Thoracic aorta (tissue), 2 donors: ENCODE measurements around the gene COL6A5. TPM values are rescaled to one million over a fixed set of nuclear protein-coding genes. Genes with fewer than 3 reads are reported as not detected.

Experiments used
- ATAC-seq: fragments of 150-250 bp; one replicate; pipeline ENCODE4 v1.8.0; 2017; ENCODE audit warnings: low read depth; ENCODE audit not compliant: insufficient number of reproducible peaks, low FRiP score
- DNase-seq: peaks from one replicate; pipeline ENCODE4 v3.0.0-alpha.2; 2020; ENCODE audit warnings: low spot score
- H3K27ac ChIP-seq, 2 donors: fragments of 200-600 bp; sonication (generic); 1 replicate in 1 of 2; 2 replicates in 1 of 2; pipeline ENCODE4 v1.5.1; 2016; ENCODE audit warnings: mild to moderate bottlenecking in 2 of 2, moderate library complexity in 2 of 2
- H3K27me3 ChIP-seq: fragments of 200-600 bp; sonication (generic); replicated peaks from 2 replicates; pipeline ENCODE4 v1.6.0; 2016; ENCODE audit warnings: mild to moderate bottlenecking; ENCODE audit not compliant: insufficient read depth
- H3K36me3 ChIP-seq: fragments of 200-600 bp; sonication (generic); one replicate; pipeline ENCODE4 v1.5.1; 2016
- H3K4me1 ChIP-seq, 2 donors: fragments of 200-600 bp; sonication (generic); 1 replicate in 1 of 2; 2 replicates in 1 of 2; pipeline versions ENCODE4 v1.5.1 to v1.6.0; 2016; ENCODE audit warnings: low read depth in 2 of 2, mild to moderate bottlenecking in 1 of 2; ENCODE audit not compliant: control insufficient read depth in 1 of 2
- H3K4me3 ChIP-seq: fragments of 200-600 bp; sonication (generic); 2 replicates; pipeline ENCODE4 v1.5.1; 2016; ENCODE audit warnings: mild to moderate bottlenecking
- H3K9me3 ChIP-seq: fragments of 200-600 bp; sonication (generic); 2 replicates; pipeline ENCODE4 v1.5.1; 2016
- total RNA-seq, 2 donors: library from RNA; depleted of rRNA; stranded (reverse); fragments of >200 nt; gene quantifications; one replicate each; pipeline versions ENCODE4 v1.1.0 to v1.2.3, GENCODE V29; 2016
- TF ChIP-seq, protein P1 (sequence below): fragments of 200-600 bp; sonication (generic); IDR thresholded peaks from one replicate; pipeline ENCODE4 v1.5.1; 2019; ENCODE audit warnings: antibody characterized with exemption

Gene COL6A5
- total RNA-seq, 2 donors from 2014 or later = not detected

- no peak overlapping the region for H3K27ac ChIP-seq
- TF ChIP-seq, protein P1, sequence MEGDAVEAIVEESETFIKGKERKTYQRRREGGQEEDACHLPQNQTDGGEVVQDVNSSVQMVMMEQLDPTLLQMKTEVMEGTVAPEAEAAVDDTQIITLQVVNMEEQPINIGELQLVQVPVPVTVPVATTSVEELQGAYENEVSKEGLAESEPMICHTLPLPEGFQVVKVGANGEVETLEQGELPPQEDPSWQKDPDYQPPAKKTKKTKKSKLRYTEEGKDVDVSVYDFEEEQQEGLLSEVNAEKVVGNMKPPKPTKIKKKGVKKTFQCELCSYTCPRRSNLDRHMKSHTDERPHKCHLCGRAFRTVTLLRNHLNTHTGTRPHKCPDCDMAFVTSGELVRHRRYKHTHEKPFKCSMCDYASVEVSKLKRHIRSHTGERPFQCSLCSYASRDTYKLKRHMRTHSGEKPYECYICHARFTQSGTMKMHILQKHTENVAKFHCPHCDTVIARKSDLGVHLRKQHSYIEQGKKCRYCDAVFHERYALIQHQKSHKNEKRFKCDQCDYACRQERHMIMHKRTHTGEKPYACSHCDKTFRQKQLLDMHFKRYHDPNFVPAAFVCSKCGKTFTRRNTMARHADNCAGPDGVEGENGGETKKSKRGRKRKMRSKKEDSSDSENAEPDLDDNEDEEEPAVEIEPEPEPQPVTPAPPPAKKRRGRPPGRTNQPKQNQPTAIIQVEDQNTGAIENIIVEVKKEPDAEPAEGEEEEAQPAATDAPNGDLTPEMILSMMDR = no peak
- H3K27me3 ChIP-seq = no peaks in the 10 kb centered on the region
- H3K9me3 ChIP-seq = no peaks in the 10 kb centered on the region
- DNase-seq (no peak), ATAC-seq (no peak)
- no peak overlapping the region for H3K4me3 ChIP-seq
- no peaks in the 10 kb centered on the region for H3K4me1 ChIP-seq
- H3K36me3 ChIP-seq = no peaks in the 10 kb centered on the region
Measured at GRCh38 chr3:130509008-130509407, 163.5 kb downstream of the COL6A5 start.

DNA sequence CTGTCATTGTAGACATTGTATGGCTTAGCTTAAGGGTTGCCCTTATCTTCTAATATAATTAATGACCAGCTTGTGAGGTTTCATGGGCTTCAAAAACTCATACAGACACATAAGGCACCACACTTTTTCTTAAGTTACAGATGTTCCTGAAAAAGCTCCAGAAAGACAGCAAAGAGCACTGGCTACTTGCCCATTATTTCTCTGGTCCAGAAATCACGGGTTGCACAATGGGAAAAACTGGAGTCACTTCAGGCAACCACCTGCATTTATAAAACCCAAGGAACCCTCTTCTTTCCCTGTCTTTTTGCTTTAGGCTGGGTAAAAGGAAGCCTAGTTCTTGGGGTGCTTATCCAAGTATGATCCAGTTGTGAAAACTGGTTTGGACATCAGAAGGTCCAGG lies 169.2 kb downstream of the COL6A5 start:
- Histone ChIP-seq H3K27ac (no peak overlapping the region), H3K36me3 (no peaks in the 10 kb centered on the region), H3K9me3 (no peaks in the 10 kb centered on the region), H3K27me3 (no peaks in the 10 kb centered on the region), H3K4me3 (no peak overlapping the region), H3K4me1 (peaks cover 0 to 8% of the 10 kb centered on the region in 2 donors)
- ATAC-seq (no peak), DNase-seq (no peak)
- TF ChIP-seq, protein P1 = no peak

DNA sequence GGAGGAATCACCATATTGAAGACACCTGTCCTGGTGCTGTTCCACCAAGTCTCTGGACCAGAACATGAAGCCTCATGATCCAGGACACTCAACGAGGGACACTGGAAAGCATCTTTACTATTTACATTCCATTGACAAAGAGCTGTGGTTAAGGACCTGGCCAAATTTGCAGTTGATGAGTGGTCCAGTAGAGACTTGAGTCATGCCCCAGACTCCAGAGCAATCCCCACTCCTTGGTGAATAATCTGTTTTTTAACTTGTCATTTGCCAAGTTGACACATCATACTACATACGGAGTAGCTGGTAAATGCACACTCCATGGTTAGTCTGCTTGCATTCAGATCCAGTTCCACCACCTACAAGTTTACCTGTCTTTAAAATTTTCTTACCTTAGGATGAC lies 170.3 kb downstream of the COL6A5 start:
- no peaks in the 10 kb centered on the region for H3K27me3 ChIP-seq
- no peak overlapping the region for H3K4me3 ChIP-seq
- no peaks in the 10 kb centered on the region for H3K36me3 ChIP-seq
- DNase-seq (no peak), ATAC-seq (no peak)
- no peak overlapping the region for H3K27ac ChIP-seq
- no peaks in the 10 kb centered on the region for H3K9me3 ChIP-seq
- TF ChIP-seq, protein P1 = no peak
- H3K4me1 ChIP-seq = peaks cover 0 to 8% of the 10 kb centered on the region in 2 donors

- Histone ChIP-seq H3K27ac (no peak within 1 kb of the TSS), H3K36me3 (no peaks in the 10 kb centered on the region), H3K9me3 (no peaks in the 10 kb centered on the region), H3K4me3 (peak within 1 kb of the TSS; percentile 42), H3K27me3 (no peaks in the 10 kb centered on the region), H3K4me1 (peaks cover 0 to 8% of the 10 kb centered on the region in 2 donors)
- DNase-seq (no peak), ATAC-seq (no peak)
- TF ChIP-seq, protein P1 = no peak
Measured at GRCh38 chr3:130516645-130517512, 171.4 kb downstream of the COL6A5 start, which contains the start of gene COL6A6. Gene COL6A6, plus strand, starts transcription at chr3:130517177. Its CDS starts 43,188 bp downstream, at chr3:130560365.

- Histone ChIP-seq H3K27me3 (no peaks in the 10 kb centered on the region), H3K9me3 (no peaks in the 10 kb centered on the region), H3K27ac (no peak overlapping the region), H3K36me3 (no peaks in the 10 kb centered on the region), H3K4me1 (peaks cover 0 to 8% of the 10 kb centered on the region in 2 donors), H3K4me3 (no peak overlapping the region)
- DNase-seq (no peak), ATAC-seq (no peak)
- TF ChIP-seq, protein P1 = no peak
Measured at GRCh38 chr3:130517602-130518001, 172.1 kb downstream of the COL6A5 start.
